Endothelial cell of umbilical vein (primary cell): ENCODE measurements around the gene PDE10A. TPM values are rescaled to one million over a fixed set of nuclear protein-coding genes. Genes with fewer than 3 reads are reported as not detected.

ENCODE experiments used
- BruUV-seq: library from RNA; stranded (reverse); fragments of 400-500 nt; replicated peaks from 2 replicates; lab custom pipeline; 2021; lab: Mats Ljungman, UMichigan
- CTCF ChIA-PET: fragments of 300-600, 350-600 bp; sonication (Branson Sonifier 250); formaldehyde crosslinking; loops from one replicate; lab custom pipeline; 2021; ENCODE audit warnings: antibody characterized with exemption, inconsistent platforms; lab: Charles Lee
- POLR2A ChIA-PET: fragments of 300-600, 350-600 bp; sonication (Branson Sonifier 250); formaldehyde crosslinking; loops from one replicate; lab custom pipeline; 2021; ENCODE audit warnings: antibody characterized with exemption, inconsistent platforms; lab: Charles Lee
- DNase-seq: peaks from one replicate; pipeline ENCODE4 v3.0.0-alpha.2; 2011; ENCODE audit warnings: low read depth, low spot score
- FAIRE-seq: peaks from 2 replicates; lab custom pipeline; 2011; peaks lifted over from hg19 to GRCh38; lab: Jason Lieb, UNC
- H2AFZ ChIP-seq: 2 replicates; pipeline ENCODE4 v1.6.0; 2012; ENCODE audit warnings: low read depth, low read length, control low read depth, inconsistent platforms
- H3K27ac ChIP-seq: 2 replicates; pipeline ENCODE4 v1.5.1; 2011; ENCODE audit warnings: low read depth, mild to moderate bottlenecking, control low read depth, low read length, moderate library complexity; ENCODE audit not compliant: insufficient read depth
- H3K27me3 ChIP-seq, 2 experiments: 2 replicates each; pipeline versions ENCODE4 v1.6.0 to v1.6.1; 2011; ENCODE audit warnings: low read length in 2 of 2, mixed read lengths in 1 of 2; ENCODE audit not compliant: control insufficient read depth in 2 of 2, insufficient read depth in 2 of 2
- H3K36me3 ChIP-seq, 2 experiments: 2 replicates in 1 of 2; 3 replicates in 1 of 2; pipeline ENCODE4 v1.5.1; 2011; ENCODE audit warnings: low read length in 2 of 2, mild to moderate bottlenecking in 1 of 2, moderate library complexity in 1 of 2; ENCODE audit not compliant: control insufficient read depth in 2 of 2, insufficient read depth in 2 of 2; ENCODE audit errors: extremely low read depth in 1 of 2
- H3K4me1 ChIP-seq: 3 replicates; pipeline ENCODE4 v1.5.1; 2011; ENCODE audit warnings: mild to moderate bottlenecking, low read length; ENCODE audit not compliant: control insufficient read depth, insufficient read depth; ENCODE audit errors: extremely low read depth
- H3K4me2 ChIP-seq: 2 replicates; pipeline ENCODE4 v1.6.1; 2011; ENCODE audit warnings: low read length, control low read depth, mixed read lengths; ENCODE audit not compliant: insufficient read depth
- H3K4me3 ChIP-seq, 3 experiments: fragments of 200-600 bp in 1 of 3; sonication (generic), shearing (Covaris generic) in 1 of 3; replicated peaks in 1 of 3; 2 replicates each; pipeline ENCODE4 v1.5.1; 2011 to 2016; ENCODE audit warnings: control low read depth in 3 of 3, low read length in 3 of 3, mild to moderate bottlenecking in 2 of 3, inconsistent platforms in 1 of 3, low read depth in 1 of 3, moderate library complexity in 1 of 3; ENCODE audit not compliant: insufficient read depth in 1 of 3
- H3K79me2 ChIP-seq: 2 replicates; pipeline ENCODE4 v1.6.0; 2012; ENCODE audit warnings: low read length, inconsistent platforms; ENCODE audit not compliant: control insufficient read depth, insufficient read depth
- H3K9ac ChIP-seq: replicated peaks from 2 replicates; pipeline ENCODE3; 2011; ENCODE audit warnings: low read length, control low read depth; ENCODE audit not compliant: insufficient read depth; ENCODE audit errors: extremely low read depth
- H3K9me1 ChIP-seq: replicated peaks from 3 replicates; pipeline ENCODE4 v1.6.0; 2011; ENCODE audit warnings: mild to moderate bottlenecking, low read length; ENCODE audit not compliant: control insufficient read depth, insufficient read depth; ENCODE audit errors: extremely low read depth
- H3K9me3 ChIP-seq: replicated peaks from 2 replicates; pipeline ENCODE4 v1.5.1; 2012; ENCODE audit warnings: low read length, inconsistent platforms; ENCODE audit not compliant: control insufficient read depth, insufficient read depth
- H4K20me1 ChIP-seq: replicated peaks from 2 replicates; pipeline ENCODE3; 2011; ENCODE audit warnings: mild to moderate bottlenecking, low read length; ENCODE audit not compliant: control insufficient read depth, insufficient read depth; ENCODE audit errors: extremely low read depth
- CTCF ChIP-seq, 2 donors: IDR thresholded peaks; 1 replicate in 1 of 2; 2 replicates in 1 of 2; pipeline ENCODE4 v1.5.1; 2011; ENCODE audit warnings: low read length in 2 of 2, mild to moderate bottlenecking in 2 of 2, moderate library complexity in 2 of 2, control low read depth in 1 of 2, inconsistent platforms in 1 of 2, low read depth in 1 of 2; ENCODE audit not compliant: insufficient read depth in 1 of 2; ENCODE audit errors: extremely low read depth in 1 of 2
- EZH2 ChIP-seq: IDR thresholded peaks from 2 replicates; pipeline ENCODE4 v1.6.1; 2012; ENCODE audit warnings: borderline replicate concordance, low read depth, mild to moderate bottlenecking, moderate library complexity, low read length, inconsistent platforms; ENCODE audit not compliant: severe bottlenecking
- FOS ChIP-seq: IDR thresholded peaks from 2 replicates; pipeline ENCODE4 v1.6.1; 2011; ENCODE audit warnings: mild to moderate bottlenecking, low read length, moderate library complexity, borderline replicate concordance; ENCODE audit not compliant: insufficient read depth
- GATA2 ChIP-seq: IDR thresholded peaks from 2 replicates; pipeline ENCODE4 v1.7.0; 2011; ENCODE audit warnings: low read depth, mild to moderate bottlenecking, moderate library complexity, mixed read lengths, low read length; ENCODE audit not compliant: insufficient read length, insufficient read depth
- JUN ChIP-seq: IDR thresholded peaks from 2 replicates; pipeline ENCODE4 v1.6.1; 2011; ENCODE audit warnings: borderline replicate concordance, low read depth; ENCODE audit not compliant: insufficient read length, insufficient read depth
- MYC ChIP-seq: IDR thresholded peaks from one replicate; pipeline ENCODE4 v1.6.1; 2011; ENCODE audit warnings: mild to moderate bottlenecking, low read depth, low read length
- POLR2A ChIP-seq: IDR thresholded peaks from 2 replicates; pipeline ENCODE4 v1.6.1; 2012; ENCODE audit warnings: low read depth, mild to moderate bottlenecking, control low read depth, low read length
- POLR2AphosphoS5 ChIP-seq: IDR thresholded peaks from 2 replicates; pipeline ENCODE4 v1.6.1; 2012; ENCODE audit warnings: low read depth, mild to moderate bottlenecking, control low read depth, low read length, moderate library complexity; ENCODE audit not compliant: insufficient read depth
- dilution Hi-C: fragments of 300-500 bp; cut with MboI; formaldehyde crosslinking; loops from one replicate; pipeline ENCODE4 v1.15.0; 2019; ENCODE audit warnings: low sequenced_read_pairs; ENCODE audit not compliant: extremely low pct_ligation_motif_present
- intact Hi-C: fragments of 100-400 bp; cut with micrococcal nuclease; formaldehyde crosslinking; loops from one replicate; pipeline ENCODE4 v1.10.0; 2022
- polyA plus RNA-seq, 4 experiments: library from polyadenylated mRNA; depleted of rRNA in 3 of 4; stranded (reverse) in 3 of 4; unstranded in 1 of 4; fragments of >200 nt; gene quantifications; 2 replicates each; pipeline versions ENCODE4 v1.2.1 to v1.2.3, GENCODE V29; 2011 to 2012; ENCODE audit warnings: missing spikeins in 1 of 4
- total RNA-seq: library from RNA; stranded (reverse); gene quantifications from 2 replicates; pipeline ENCODE4 v1.2.3, GENCODE V29; 2021
- TF ChIP-seq, protein P1 (sequence below): IDR thresholded peaks from 2 replicates; pipeline ENCODE4 v1.6.1; 2011; ENCODE audit not compliant: insufficient read depth, insufficient read length

The PDE10A gene
- total and polyA plus RNA-seq, 2 donors (not counting 3 experiments of a cell fraction or from before 2014, with no cell fraction given): 0.86 to 2.9 TPM

DNA sequence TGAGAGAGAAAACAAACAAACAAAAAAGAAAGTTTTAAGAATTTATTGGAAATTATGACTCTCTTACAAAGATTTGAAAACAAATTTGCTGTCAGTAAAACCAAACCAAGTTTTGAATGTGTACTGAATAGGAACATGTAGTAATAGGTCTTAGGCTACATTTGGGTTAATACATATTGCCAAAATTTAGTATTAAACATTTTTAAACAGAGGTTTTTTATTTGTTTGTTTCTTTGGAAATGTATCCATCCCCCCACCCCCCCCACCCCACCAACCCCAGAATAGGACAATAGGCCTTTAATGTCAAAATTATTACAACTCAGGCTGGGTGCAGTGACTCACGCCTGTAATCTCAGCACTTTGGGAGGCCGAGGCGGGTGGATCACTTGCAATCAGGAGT lies 356.1 kb downstream of the PDE10A start:
- no peaks in the 10 kb centered on the region for H3K4me1 ChIP-seq
- intact Hi-C loops: loop anchor here (5.0 kb wide), 1 partner anchor 460 kb away; no protein-coding TSS in a partner anchor
- no peaks in the 10 kb centered on the region for H4K20me1 ChIP-seq
- BruUV-seq: no TSS peak
- H2AFZ ChIP-seq: no peak overlapping the region
- FAIRE-seq (no peak), DNase-seq (no peak)
- no peaks in the 10 kb centered on the region for H3K9me1 ChIP-seq
- CTCF ChIA-PET: no interaction called here
- dilution Hi-C loops: no loop called here
- H3K27ac ChIP-seq: no peak overlapping the region
- POLR2A ChIA-PET: no interaction called here
- H3K9ac ChIP-seq: no peak overlapping the region
- H3K36me3 ChIP-seq: no peaks in the 10 kb centered on the region
- H3K4me3 ChIP-seq: no peak overlapping the region
- no peaks in the 10 kb centered on the region for H3K9me3 ChIP-seq
- H3K4me2 ChIP-seq: no peak overlapping the region
- TF ChIP-seq POLR2A (no peak), EZH2 (no peak), FOS (no peak), CTCF (IDR thresholded peaks at IDR 0.05; ENCODE audit: extremely low read depth in 1 of 2, insufficient read depth in 1 of 2, low read depth in 1 of 2, low read length in 2 of 2) (no peak), JUN (no peak), GATA2 (no peak), MYC (no peak), POLR2AphosphoS5 (no peak)
- TF ChIP-seq, protein P1, sequence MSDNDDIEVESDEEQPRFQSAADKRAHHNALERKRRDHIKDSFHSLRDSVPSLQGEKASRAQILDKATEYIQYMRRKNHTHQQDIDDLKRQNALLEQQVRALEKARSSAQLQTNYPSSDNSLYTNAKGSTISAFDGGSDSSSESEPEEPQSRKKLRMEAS: no peak
- H3K79me2 ChIP-seq: no peaks in the 10 kb centered on the region
- no peaks in the 10 kb centered on the region for H3K27me3 ChIP-seq
